K562 (cell line): ENCODE measurements around the gene HAND2.

ENCODE experiments used
- EGR1 ChIP-seq: fragments of 450-650 bp; conservative IDR thresholded peaks from 2 replicates; pipeline ENCODE4 v1.6.1; 2017; ENCODE audit warnings: mild to moderate bottlenecking
- HMGXB4 ChIP-seq: sonication (generic); formaldehyde crosslinking; IDR thresholded peaks from 2 replicates; pipeline ENCODE4 v1.8.1; 2023; ENCODE audit warnings: mild to moderate bottlenecking, missing genetic modification reagents
- POLR2A ChIP-seq: fragments of 450-650 bp; conservative IDR thresholded peaks from 2 replicates; pipeline ENCODE4 v1.6.1; 2016

GRCh38 chr4:173516621-173517524 lies 13.2 kb downstream of the HAND2 start:
- no peak for TF ChIP-seq EGR1
- TF ChIP-seq HMGXB4 (CRISPR knock-in tag): no peak
- no peak for TF ChIP-seq POLR2A
